ENCODE measurements around the gene CCL3.
"Not testable (repeated sequence)": the region's sequence is repeated elsewhere in the genome, so short reads cannot be mapped to it uniquely, and the experiment has no call there.

Gene CCL3

DNA sequence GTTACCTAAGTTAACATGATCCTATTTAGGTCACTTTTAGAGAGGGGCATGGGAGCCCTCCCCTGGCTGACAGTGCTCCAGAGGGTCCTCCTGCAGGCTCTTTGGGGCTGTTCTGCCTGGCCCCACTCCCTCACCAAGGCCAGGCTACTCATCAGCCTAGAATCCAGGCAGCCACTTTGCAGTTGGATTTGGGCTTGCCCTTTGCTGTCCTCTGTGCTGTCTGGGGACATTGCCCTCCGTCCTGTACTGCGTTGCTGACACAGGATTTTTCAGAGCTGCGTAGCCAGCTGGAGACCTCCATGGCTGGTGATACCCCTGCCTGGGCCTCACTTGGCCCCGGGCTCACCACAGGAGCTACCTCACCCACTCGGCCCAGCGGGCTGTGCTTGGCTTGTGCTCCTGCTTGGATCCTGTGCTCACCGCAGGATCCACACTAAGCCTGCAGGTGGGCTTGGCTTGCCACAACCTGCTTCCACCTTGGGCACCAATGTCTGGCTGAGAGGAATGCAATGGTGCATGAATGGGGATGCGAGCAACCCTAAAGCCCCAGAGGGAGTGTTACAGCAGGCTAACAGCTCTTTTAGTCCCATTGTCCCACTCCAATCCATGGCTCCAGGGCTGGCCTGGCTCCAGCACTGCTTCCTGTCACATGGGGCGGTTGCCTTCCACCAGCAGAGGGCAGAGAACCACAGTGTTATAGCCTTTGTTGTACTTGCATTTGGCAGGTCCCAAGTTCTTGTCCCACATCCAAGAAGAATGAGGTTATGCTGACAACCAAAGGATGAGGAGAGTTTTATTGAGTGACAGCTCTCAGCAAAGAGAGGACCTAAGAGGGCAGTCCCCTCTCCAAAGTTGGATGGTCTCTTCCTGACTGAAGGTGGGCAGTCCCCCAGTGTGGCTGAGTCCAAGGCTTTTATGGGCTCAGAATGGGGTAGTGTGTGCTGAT is 35.2 kb upstream of the CCL3 start:
- TF ChIP-seq, protein P1, sequence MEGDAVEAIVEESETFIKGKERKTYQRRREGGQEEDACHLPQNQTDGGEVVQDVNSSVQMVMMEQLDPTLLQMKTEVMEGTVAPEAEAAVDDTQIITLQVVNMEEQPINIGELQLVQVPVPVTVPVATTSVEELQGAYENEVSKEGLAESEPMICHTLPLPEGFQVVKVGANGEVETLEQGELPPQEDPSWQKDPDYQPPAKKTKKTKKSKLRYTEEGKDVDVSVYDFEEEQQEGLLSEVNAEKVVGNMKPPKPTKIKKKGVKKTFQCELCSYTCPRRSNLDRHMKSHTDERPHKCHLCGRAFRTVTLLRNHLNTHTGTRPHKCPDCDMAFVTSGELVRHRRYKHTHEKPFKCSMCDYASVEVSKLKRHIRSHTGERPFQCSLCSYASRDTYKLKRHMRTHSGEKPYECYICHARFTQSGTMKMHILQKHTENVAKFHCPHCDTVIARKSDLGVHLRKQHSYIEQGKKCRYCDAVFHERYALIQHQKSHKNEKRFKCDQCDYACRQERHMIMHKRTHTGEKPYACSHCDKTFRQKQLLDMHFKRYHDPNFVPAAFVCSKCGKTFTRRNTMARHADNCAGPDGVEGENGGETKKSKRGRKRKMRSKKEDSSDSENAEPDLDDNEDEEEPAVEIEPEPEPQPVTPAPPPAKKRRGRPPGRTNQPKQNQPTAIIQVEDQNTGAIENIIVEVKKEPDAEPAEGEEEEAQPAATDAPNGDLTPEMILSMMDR (IDR thresholded peaks at IDR 0.05; ENCODE audit: control insufficient read depth, extremely low read depth, insufficient read depth) = no peak
- no peak for DNase-seq (ENCODE audit: low read depth)
- H3K4me3 ChIP-seq (ENCODE audit: low read depth, low read length) = no peak overlapping the region

DNA sequence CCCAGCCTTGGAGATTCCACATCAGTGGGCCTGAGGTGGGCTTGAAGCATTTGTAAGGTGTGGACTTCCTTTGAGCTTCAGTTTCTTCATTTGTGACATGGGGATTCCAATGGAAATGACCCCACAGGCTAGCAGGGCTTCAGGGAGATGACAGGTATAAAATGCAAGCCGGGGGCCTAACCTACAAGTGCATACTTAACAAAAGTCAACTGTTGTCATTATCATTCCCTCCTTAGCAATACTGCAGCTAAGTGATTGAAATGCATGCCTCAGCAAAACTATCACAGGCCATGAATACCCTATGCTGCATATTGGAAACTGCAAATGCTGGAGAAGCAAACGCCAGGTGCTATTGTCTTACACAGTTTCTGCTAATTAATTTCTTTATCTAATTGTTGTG is 33.5 kb upstream of the CCL3 start:
- H3K4me3 ChIP-seq (ENCODE audit: low read depth, low read length) = no peak overlapping the region
- TF ChIP-seq, protein P1 (IDR thresholded peaks at IDR 0.05; ENCODE audit: control insufficient read depth, extremely low read depth, insufficient read depth) = no peak
- DNase-seq (ENCODE audit: low read depth) = no peak

DNA sequence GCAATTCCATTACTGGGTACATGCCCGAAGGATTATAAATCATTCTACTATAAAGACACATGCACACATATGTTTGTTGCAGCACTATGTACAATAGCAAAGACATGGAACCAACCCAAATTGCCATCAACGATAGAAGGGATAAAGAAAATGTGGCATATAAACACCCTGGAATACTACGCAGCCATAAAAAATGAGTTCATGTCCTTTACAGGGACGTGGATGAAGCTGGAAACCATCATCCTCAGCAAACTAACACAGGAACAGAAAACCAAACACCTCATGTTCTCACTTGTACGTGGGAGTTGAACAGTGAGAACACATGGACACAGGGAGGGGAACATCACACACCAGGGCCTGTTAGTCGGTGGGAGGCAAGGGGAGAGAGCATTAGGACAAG is 31.2 kb upstream of the CCL3 start:
- not testable (repeated sequence) for DNase-seq (ENCODE audit: low read depth); H3K4me3 ChIP-seq (ENCODE audit: low read depth, low read length)

DNA sequence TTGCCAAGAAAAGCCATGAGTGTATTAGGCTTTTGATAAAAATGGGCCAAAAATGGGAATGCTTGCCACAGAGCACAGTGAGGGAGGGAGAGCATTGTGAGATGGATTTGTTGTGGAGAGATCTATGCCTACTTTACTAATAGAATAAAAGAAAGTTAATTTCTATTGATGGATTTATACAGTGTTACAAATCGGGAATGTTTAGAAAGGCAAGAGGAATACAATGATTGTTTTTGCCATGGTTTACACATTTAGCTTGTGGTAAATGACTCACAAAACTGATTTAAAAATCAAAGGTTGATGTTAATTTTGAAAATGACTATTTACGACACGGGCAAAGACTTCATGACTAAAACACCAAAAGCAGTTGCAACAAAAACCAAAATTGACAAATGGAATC is 30.3 kb upstream of the CCL3 start:
- TF ChIP-seq, protein P1 (IDR thresholded peaks at IDR 0.05; ENCODE audit: control insufficient read depth, extremely low read depth, insufficient read depth) = no peak
- no peak for DNase-seq (ENCODE audit: low read depth)
- no peak overlapping the region for H3K4me3 ChIP-seq (ENCODE audit: low read depth, low read length)

DNA sequence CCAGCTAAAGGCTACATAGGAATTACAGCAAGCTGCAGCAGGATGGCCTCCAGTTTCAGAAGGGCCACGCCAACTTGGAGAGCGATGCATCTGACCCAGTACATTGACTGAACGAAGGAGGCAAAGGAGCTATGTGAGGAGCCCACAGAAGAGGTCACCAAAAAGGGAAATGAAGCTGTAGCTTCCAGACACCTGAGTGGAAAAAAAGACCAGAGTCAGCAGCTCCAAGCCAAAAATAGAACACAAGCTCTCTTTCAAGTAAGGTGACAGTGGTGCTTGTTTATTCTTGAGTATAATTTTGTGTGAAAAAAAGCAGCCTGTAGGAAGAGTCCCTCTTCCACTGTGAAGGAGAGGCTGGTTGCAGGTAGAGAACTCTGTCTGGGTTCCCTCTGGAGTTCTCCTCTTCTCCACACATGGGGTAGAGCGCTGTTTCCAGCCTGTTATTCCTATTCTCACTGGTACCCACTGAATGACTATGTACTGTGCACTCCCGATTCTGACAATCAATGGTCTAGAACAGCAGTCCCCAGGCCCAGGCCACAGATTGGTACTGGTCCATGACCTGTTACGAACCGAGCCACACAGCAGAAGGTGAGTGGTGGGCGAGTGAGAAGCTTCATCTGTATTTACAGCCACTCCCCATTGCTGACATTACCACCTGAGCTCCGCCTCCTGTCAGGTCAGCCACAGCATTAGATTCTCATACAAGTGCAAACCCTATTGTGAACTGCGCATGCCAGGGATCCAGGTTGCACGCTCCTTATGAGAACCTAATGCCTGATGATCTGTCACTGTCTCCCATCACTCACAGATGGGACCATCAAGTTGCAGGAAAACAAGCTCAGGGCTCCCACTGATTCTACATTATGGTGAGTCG is 28.8 kb upstream of the CCL3 start:
- no peak overlapping the region for H3K4me3 ChIP-seq (ENCODE audit: low read depth, low read length)
- DNase-seq (ENCODE audit: low read depth) = no peak
- TF ChIP-seq, protein P1 (IDR thresholded peaks at IDR 0.05; ENCODE audit: control insufficient read depth, extremely low read depth, insufficient read depth) = no peak

DNA sequence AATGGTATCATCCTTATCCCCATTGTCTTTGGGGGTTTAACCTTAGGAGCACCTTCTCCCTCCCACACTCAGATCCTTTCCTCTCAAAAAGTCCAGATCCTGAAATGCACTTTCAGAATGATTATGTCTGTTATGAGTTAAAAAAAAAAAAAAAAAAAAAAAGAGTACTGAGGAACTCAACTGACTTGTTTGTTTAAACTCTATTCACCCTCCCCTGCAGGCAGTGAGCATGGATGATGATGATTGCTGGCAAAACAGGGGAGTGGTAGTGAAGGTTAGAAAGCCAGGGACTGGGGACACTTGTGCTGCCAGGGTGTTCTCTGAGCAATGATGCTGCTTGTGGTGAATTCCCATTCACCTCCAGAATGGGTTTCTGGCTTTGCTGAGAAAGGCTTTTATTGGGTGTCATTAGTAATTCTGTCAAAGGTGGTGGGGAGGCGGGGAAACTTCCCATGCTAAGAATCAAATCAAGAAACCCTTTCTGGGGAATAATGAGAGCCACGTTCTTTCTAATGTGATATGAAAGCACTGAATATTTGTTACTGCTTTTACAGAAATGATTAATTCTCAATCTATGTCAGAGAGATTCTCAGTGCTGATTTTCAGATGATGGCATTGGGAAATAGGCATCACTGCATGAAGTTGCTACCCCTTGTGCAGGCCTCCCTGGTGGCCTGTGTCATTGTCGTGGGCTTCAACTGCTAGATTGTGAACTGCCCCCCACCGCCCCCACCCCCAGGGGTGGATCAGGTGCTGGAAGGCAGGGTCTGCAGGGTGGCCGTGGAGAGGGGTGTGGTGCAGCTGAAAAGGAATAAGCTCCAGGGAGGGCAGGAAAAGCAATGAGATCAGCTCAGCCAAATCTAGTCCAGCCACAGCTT is 27.8 kb upstream of the CCL3 start:
- H3K4me3 ChIP-seq (ENCODE audit: low read depth, low read length) = no peak overlapping the region
- no peak for DNase-seq (ENCODE audit: low read depth)
- TF ChIP-seq, protein P1 (IDR thresholded peaks at IDR 0.05; ENCODE audit: control insufficient read depth, extremely low read depth, insufficient read depth) = no peak

DNA sequence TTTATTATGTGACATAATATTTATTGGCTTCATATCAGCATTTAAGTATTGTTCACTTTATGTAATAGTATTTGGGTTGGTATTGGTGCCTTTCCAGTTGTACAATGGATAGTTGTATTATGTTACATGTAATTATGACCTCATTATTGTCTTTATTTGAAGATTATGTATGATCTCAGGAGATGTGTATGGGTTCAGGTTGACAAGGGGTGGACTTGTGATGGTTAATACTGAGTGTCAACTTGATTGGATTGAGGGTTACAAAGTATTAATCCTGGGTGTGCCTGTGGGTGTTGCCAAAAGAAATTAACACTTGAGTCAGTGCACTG is 25.7 kb upstream of the CCL3 start:
- not testable (repeated sequence) for H3K4me3 ChIP-seq (ENCODE audit: low read depth, low read length); DNase-seq (ENCODE audit: low read depth)

DNA sequence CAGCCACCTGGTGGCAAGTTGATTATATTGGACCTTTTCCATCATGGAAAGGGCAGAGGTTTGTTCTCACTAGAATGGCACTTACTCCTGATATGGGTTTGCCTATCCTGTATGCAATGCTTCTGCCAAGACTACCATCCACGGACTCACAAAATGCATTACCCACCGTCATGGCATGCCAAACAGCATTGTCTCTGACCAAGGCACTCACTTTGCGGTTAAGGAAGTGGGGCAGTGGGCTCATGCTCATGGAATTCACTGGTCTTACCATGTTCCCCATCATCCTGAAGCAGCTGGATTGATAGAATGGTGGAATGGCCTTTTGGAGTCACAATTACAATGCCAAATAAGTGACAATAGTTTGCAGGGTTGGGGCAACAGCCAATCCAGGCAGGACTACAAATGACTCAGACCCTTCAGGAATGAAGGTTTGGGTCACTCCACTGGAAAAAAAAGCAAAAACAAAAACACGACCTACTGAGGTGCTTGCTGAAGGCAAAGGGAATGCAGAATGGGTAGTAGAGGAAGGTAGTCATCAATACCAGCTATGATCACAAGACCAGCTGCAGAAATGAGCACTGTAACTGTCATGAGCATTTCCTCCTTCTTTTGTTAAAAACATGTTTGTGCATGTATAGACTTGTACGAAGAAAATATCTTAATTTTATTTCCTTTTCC is 25.2 kb upstream of the CCL3 start:
- DNase-seq (ENCODE audit: low read depth); H3K4me3 ChIP-seq (ENCODE audit: low read depth, low read length): not testable (repeated sequence)

DNA sequence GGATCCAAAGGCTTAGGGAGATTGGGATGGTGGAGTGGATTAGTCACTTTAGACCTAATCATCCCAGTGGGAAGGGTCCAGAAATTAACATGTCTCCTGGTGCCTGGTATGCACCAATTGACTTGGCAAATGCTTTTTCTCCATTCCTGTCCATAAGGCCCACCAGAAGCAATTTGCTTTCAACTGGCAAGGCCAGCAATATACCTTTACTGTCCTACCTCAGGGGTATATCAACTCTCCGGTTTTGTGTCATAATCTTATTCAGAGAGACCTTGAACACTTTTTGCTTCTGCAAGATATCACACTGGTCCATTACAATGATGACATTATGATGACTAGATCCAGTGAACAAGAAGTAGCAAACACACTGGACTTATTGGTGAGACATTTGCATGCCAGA is 23.2 kb upstream of the CCL3 start:
- H3K4me3 ChIP-seq (ENCODE audit: low read depth, low read length); DNase-seq (ENCODE audit: low read depth): not testable (repeated sequence)

Measured in LNCaP clone FGC (cell line).